Brain microvascular endothelial cell (primary cell): Measurements from ENCODE around the gene BRI3BP.

Experiments used
- DNase-seq: peaks from one replicate; pipeline ENCODE4 v3.0.0-alpha.2; 2020
- H3K27ac ChIP-seq: fragments of 250-450 bp; sonication (Bioruptor Pico); 2 replicates; pipeline ENCODE4 v1.5.1; 2020; ENCODE audit warnings: mild to moderate bottlenecking, moderate library complexity
- H3K27me3 ChIP-seq: fragments of 250-450 bp; sonication (Bioruptor Pico); replicated peaks from 2 replicates; pipeline ENCODE4 v1.5.1; 2020; ENCODE audit warnings: mild to moderate bottlenecking
- H3K36me3 ChIP-seq: fragments of 250-450 bp; sonication (Bioruptor Pico); replicated peaks from 2 replicates; pipeline ENCODE4 v1.5.1; 2020; ENCODE audit warnings: mild to moderate bottlenecking
- H3K4me3 ChIP-seq: 2 replicates; pipeline ENCODE4 v1.5.1; 2011; ENCODE audit warnings: low read depth, mild to moderate bottlenecking, control low read depth, low read length, moderate library complexity
- CTCF ChIP-seq: IDR thresholded peaks from 2 replicates; pipeline ENCODE4 v1.5.1; 2011; ENCODE audit warnings: low read depth, mild to moderate bottlenecking, moderate library complexity, low read length, control low read depth, inconsistent platforms; ENCODE audit errors: missing control alignments
- in situ Hi-C: cut with HindIII; loops from 2 replicates; pipeline ENCODE4 v1.10.0; 2017; ENCODE audit warnings: low sequenced_read_pairs, low pct_ligation_motif_present

Gene BRI3BP

GRCh38 chr12:124967016-124967739 is 26.3 kb upstream of the BRI3BP start:
- TF ChIP-seq CTCF: no peak
- H3K27ac ChIP-seq: no peak overlapping the region
- no peak overlapping the region for H3K4me3 ChIP-seq
- H3K27me3 ChIP-seq: no peaks in the 10 kb centered on the region
- in situ Hi-C loops: no loop called here
- DNase-seq: no peak
- H3K36me3 ChIP-seq: peaks cover 67% of the 10 kb centered on the region

- TF ChIP-seq CTCF: no peak
- H3K36me3 ChIP-seq: peaks cover 63% of the 10 kb centered on the region
- no peaks in the 10 kb centered on the region for H3K27me3 ChIP-seq
- DNase-seq: no peak
- in situ Hi-C loops: no loop called here
- H3K4me3 ChIP-seq: no peak overlapping the region
- no peak overlapping the region for H3K27ac ChIP-seq
Measured at GRCh38 chr12:124968656-124969055, 24.8 kb upstream of the BRI3BP start.

GRCh38 chr12:124970647-124971402 is 22.6 kb upstream of the BRI3BP start:
- in situ Hi-C loops: no loop called here
- Histone ChIP-seq H3K27ac (no peak overlapping the region), H3K36me3 (peaks cover 66% of the 10 kb centered on the region), H3K4me3 (no peak overlapping the region), H3K27me3 (no peaks in the 10 kb centered on the region)
- DNase-seq: no peak
- TF ChIP-seq CTCF: no peak

GRCh38 chr12:124971603-124972002 is 21.8 kb upstream of the BRI3BP start:
- H3K36me3 ChIP-seq: peaks cover 67% of the 10 kb centered on the region
- no peak for TF ChIP-seq CTCF
- DNase-seq: no peak
- in situ Hi-C loops: no loop called here
- H3K4me3 ChIP-seq: no peak overlapping the region
- H3K27ac ChIP-seq: no peak overlapping the region
- H3K27me3 ChIP-seq: no peaks in the 10 kb centered on the region

- no peak for TF ChIP-seq CTCF
- Histone ChIP-seq H3K27me3 (no peaks in the 10 kb centered on the region), H3K4me3 (no peak overlapping the region), H3K27ac (no peak overlapping the region), H3K36me3 (peaks cover 62% of the 10 kb centered on the region)
- in situ Hi-C loops: no loop called here
- no peak for DNase-seq
Measured at GRCh38 chr12:124972211-124972610, 21.2 kb upstream of the BRI3BP start.
